Measurements from ENCODE around the gene ETS1.

- TF ChIP-seq, protein P1, sequence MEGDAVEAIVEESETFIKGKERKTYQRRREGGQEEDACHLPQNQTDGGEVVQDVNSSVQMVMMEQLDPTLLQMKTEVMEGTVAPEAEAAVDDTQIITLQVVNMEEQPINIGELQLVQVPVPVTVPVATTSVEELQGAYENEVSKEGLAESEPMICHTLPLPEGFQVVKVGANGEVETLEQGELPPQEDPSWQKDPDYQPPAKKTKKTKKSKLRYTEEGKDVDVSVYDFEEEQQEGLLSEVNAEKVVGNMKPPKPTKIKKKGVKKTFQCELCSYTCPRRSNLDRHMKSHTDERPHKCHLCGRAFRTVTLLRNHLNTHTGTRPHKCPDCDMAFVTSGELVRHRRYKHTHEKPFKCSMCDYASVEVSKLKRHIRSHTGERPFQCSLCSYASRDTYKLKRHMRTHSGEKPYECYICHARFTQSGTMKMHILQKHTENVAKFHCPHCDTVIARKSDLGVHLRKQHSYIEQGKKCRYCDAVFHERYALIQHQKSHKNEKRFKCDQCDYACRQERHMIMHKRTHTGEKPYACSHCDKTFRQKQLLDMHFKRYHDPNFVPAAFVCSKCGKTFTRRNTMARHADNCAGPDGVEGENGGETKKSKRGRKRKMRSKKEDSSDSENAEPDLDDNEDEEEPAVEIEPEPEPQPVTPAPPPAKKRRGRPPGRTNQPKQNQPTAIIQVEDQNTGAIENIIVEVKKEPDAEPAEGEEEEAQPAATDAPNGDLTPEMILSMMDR (conservative IDR thresholded peaks at IDR 0.05; ENCODE audit: low read depth in 2 of 2), result no peak
- TF ChIP-seq POLR2AphosphoS5 (IDR thresholded peaks at IDR 0.05; ENCODE audit: low read depth), result no peak
- TF ChIP-seq REST (IDR thresholded peaks at IDR 0.05; ENCODE audit: unreplicated experiment), result no peak
- TF ChIP-seq EZH2 (IDR thresholded peaks at IDR 0.05; ENCODE audit: low read depth, unreplicated experiment), result no peak
Observed at GRCh38 chr11:128447233-128447632, 140.1 kb downstream of the ETS1 start.
